Keratinocyte (primary cell): ENCODE results near the gene TRAPPC11. TPM values are rescaled to one million over a fixed set of nuclear protein-coding genes. Genes with fewer than 3 reads are reported as not detected.
"Not testable (repeated sequence)": the region's sequence is repeated elsewhere in the genome, so short reads cannot be mapped to it uniquely, and the experiment has no call there.

Experiments used
- DNase-seq: peaks from one replicate; pipeline ENCODE4 v3.0.0-alpha.2; 2011; ENCODE audit warnings: low read depth, missing footprints, low spot score
- FAIRE-seq: peaks from 2 replicates; lab custom pipeline; 2011; peaks lifted over from hg19 to GRCh38; lab: Jason Lieb, UNC
- H2AFZ ChIP-seq: 2 replicates; pipeline ENCODE4 v1.6.0; 2012; ENCODE audit warnings: low read length, control low read depth, inconsistent platforms; ENCODE audit not compliant: control insufficient read depth
- H3K27ac ChIP-seq: 2 replicates; pipeline ENCODE4 v1.5.1; 2011; ENCODE audit warnings: low read length; ENCODE audit not compliant: control insufficient read depth, insufficient read depth
- H3K27me3 ChIP-seq: 3 replicates; pipeline ENCODE4 v1.6.0; 2011; ENCODE audit warnings: low read length; ENCODE audit not compliant: control insufficient read depth, insufficient read depth; ENCODE audit errors: extremely low read depth
- H3K36me3 ChIP-seq, 2 experiments: 2 replicates in 1 of 2; 3 replicates in 1 of 2; pipeline ENCODE4 v1.5.1; 2011; ENCODE audit warnings: low read length in 2 of 2, mild to moderate bottlenecking in 1 of 2; ENCODE audit not compliant: control insufficient read depth in 2 of 2, insufficient read depth in 2 of 2; ENCODE audit errors: extremely low read depth in 1 of 2
- H3K4me1 ChIP-seq: 3 replicates; pipeline ENCODE4 v1.5.1; 2011; ENCODE audit warnings: low read length; ENCODE audit not compliant: control insufficient read depth, insufficient read depth; ENCODE audit errors: extremely low read depth
- H3K4me2 ChIP-seq: 3 replicates; pipeline ENCODE4 v1.6.0; 2011; ENCODE audit warnings: low read depth, low read length; ENCODE audit not compliant: control insufficient read depth, insufficient read depth; ENCODE audit errors: extremely low read depth
- H3K4me3 ChIP-seq, 3 experiments: fragments of 200-600 bp in 1 of 3; sonication (generic) in 1 of 3; 2 replicates in 2 of 3; 3 replicates in 1 of 3; pipeline ENCODE4 v1.5.1; 2011 to 2016; ENCODE audit warnings: low read length in 3 of 3, mild to moderate bottlenecking in 3 of 3, control low read depth in 2 of 3, inconsistent platforms in 1 of 3, low read depth in 1 of 3, mixed read lengths in 1 of 3, mixed run types in 1 of 3, moderate library complexity in 1 of 3; ENCODE audit not compliant: control insufficient read depth in 2 of 3, insufficient read depth in 2 of 3; ENCODE audit errors: extremely low read depth in 1 of 3
- H3K79me2 ChIP-seq: 2 replicates; pipeline ENCODE4 v1.6.0; 2012; ENCODE audit warnings: low read length; ENCODE audit not compliant: control insufficient read depth, insufficient read depth
- H3K9ac ChIP-seq: 3 replicates; pipeline ENCODE4 v1.6.0; 2011; ENCODE audit warnings: low read length; ENCODE audit not compliant: control insufficient read depth, insufficient read depth; ENCODE audit errors: extremely low read depth
- H3K9me1 ChIP-seq: 3 replicates; pipeline ENCODE4 v1.6.0; 2011; ENCODE audit warnings: low read length; ENCODE audit not compliant: control insufficient read depth, insufficient read depth; ENCODE audit errors: extremely low read depth
- H3K9me3 ChIP-seq: 2 replicates; pipeline ENCODE4 v1.5.1; 2012; ENCODE audit warnings: low read depth, low read length; ENCODE audit not compliant: control insufficient read depth
- H4K20me1 ChIP-seq: 3 replicates; pipeline ENCODE4 v1.6.0; 2011; ENCODE audit warnings: low read length; ENCODE audit not compliant: control insufficient read depth, insufficient read depth; ENCODE audit errors: extremely low read depth
- EZH2 ChIP-seq: IDR thresholded peaks from one replicate; pipeline ENCODE4 v1.6.1; 2012; ENCODE audit warnings: inconsistent platforms, mild to moderate bottlenecking, low read length, moderate library complexity
- dilution Hi-C: fragments of 300-500 bp; cut with MboI; formaldehyde crosslinking; loops from one replicate; pipeline ENCODE4 v1.7.0; 2020; ENCODE audit warnings: low sequenced_read_pairs; ENCODE audit not compliant: extremely low pct_ligation_motif_present
- polyA plus RNA-seq, 5 experiments: library from polyadenylated mRNA; depleted of rRNA in 3 of 5; stranded (reverse) in 3 of 5; stranded (forward) in 1 of 5; unstranded in 1 of 5; fragments of >200 nt; gene quantifications; 1 replicate in 1 of 5; 2 replicates in 3 of 5; 3 replicates in 1 of 5; pipeline versions ENCODE4 v1.2.1 to v1.2.3, GENCODE V29; 2011 to 2012; ENCODE audit warnings: missing spikeins in 2 of 5, low read depth in 1 of 5, low replicate concordance in 1 of 5
- TF ChIP-seq, protein P1 (sequence below), 3 experiments: IDR thresholded peaks in 1 of 3; conservative IDR thresholded peaks in 1 of 3; optimal IDR thresholded peaks in 1 of 3; 2 replicates in 2 of 3; 3 replicates in 1 of 3; pipeline versions ENCODE3 to v1.5.1; 2011; ENCODE audit warnings: low read length in 3 of 3, mild to moderate bottlenecking in 3 of 3, moderate library complexity in 2 of 3, control low read depth in 1 of 3, inconsistent platforms in 1 of 3; ENCODE audit not compliant: insufficient read depth in 2 of 3; ENCODE audit errors: extremely low read depth in 1 of 3

TRAPPC11 gene
- polyA plus RNA-seq, 1 donor (not counting 4 experiments of a cell fraction or from before 2014, with no cell fraction given) = 42.5 TPM

DNA sequence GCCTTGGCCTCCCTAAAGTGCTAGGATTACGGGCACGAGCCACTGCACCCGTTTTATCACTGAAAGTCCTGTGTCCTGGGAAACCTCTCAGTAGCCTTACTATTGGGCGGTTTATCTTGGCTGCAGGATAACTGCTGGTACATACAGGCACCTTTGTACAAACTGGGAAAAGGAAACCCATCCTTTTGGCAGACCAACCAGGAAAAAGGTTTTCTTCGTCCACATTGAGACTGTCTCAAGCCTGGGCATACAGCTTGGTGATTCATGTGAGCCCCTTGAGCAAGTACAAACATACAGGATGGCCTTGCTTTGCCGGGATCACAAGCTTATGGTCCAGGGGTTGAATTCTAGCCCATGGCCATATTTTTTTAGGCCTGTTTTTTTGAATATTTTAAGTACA is 32.9 kb upstream of the TRAPPC11 start:
- Histone ChIP-seq H3K9me3 (no peaks in the 10 kb centered on the region), H3K27ac (no peak overlapping the region), H3K27me3 (no peaks in the 10 kb centered on the region), H4K20me1 (no peaks in the 10 kb centered on the region), H3K9me1 (no peaks in the 10 kb centered on the region), H3K4me2 (no peak overlapping the region), H2AFZ (no peak overlapping the region), H3K4me3 (no peak overlapping the region), H3K36me3 (no peaks in the 10 kb centered on the region), H3K9ac (no peak overlapping the region), H3K4me1 (peaks cover 8% of the 10 kb centered on the region), H3K79me2 (no peaks in the 10 kb centered on the region)
- FAIRE-seq (no peak), DNase-seq (no peak)
- TF ChIP-seq, protein P1, sequence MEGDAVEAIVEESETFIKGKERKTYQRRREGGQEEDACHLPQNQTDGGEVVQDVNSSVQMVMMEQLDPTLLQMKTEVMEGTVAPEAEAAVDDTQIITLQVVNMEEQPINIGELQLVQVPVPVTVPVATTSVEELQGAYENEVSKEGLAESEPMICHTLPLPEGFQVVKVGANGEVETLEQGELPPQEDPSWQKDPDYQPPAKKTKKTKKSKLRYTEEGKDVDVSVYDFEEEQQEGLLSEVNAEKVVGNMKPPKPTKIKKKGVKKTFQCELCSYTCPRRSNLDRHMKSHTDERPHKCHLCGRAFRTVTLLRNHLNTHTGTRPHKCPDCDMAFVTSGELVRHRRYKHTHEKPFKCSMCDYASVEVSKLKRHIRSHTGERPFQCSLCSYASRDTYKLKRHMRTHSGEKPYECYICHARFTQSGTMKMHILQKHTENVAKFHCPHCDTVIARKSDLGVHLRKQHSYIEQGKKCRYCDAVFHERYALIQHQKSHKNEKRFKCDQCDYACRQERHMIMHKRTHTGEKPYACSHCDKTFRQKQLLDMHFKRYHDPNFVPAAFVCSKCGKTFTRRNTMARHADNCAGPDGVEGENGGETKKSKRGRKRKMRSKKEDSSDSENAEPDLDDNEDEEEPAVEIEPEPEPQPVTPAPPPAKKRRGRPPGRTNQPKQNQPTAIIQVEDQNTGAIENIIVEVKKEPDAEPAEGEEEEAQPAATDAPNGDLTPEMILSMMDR (optimal IDR thresholded peaks at IDR 0.05 in 1 of 3, IDR thresholded peaks at IDR 0.05 in 1 of 3, conservative IDR thresholded peaks at IDR 0.05 in 1 of 3; ENCODE audit: extremely low read depth in 1 of 3, insufficient read depth in 2 of 3, low read length in 3 of 3) = no peak
- no peak for TF ChIP-seq EZH2
- dilution Hi-C loops = no loop called here

DNA sequence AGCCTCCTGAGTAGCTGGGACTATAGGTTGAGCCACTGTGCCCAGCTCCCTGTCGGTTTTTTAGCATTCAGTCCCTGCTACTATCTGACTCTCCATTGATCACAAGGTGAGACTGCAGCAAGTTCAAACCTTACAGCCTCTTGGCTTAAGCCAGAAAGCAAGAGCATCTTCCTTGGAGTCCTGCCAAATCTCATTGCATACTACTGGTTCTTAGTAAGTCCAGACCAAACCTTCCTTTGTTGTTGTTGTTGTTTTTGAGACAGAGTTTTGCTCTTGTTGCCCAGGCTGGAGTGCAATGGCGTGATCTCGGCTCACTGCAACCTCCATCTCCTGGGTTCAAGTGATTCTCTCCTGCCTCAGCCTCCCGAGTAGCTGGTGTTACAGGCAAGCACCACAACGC is 31.8 kb upstream of the TRAPPC11 start:
- H3K4me1 ChIP-seq, H3K79me2 ChIP-seq, H3K9ac ChIP-seq, FAIRE-seq, H2AFZ ChIP-seq, DNase-seq, H4K20me1 ChIP-seq, H3K27me3 ChIP-seq, H3K4me2 ChIP-seq, H3K36me3 ChIP-seq, dilution Hi-C loops, H3K9me1 ChIP-seq, H3K27ac ChIP-seq, H3K9me3 ChIP-seq, H3K4me3 ChIP-seq: not testable (repeated sequence)

DNA sequence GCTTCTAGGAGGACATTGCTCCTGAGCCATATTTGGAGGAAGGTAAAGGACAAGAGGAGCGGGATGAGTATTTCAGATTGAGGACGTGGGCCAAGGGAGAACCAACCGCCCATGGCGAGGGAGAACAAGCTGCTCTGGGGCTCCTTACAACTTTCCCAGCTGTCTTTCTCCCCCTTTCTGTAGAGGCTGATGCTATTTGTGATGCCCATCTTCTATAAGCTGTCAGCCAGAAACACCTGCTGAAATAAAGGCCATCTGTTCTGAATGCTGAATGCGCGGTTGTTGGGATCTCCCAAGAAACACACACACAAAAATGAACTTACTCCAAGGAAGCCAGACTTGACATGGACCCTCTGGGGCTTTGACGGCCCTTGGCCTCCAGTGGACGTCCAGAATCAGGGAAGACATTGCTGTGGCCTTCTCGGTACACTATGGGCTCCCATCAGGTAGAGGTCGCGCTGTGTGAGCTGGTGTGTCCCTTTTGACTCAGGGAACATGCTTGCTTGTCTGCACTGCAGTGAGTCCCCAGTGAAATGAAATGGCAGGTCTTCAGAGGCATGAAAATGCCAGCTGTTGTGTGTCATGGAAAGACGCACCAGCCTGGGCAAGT is 31.0 kb upstream of the TRAPPC11 start:
- H3K27ac ChIP-seq = no peak overlapping the region
- no peaks in the 10 kb centered on the region for H3K9me3 ChIP-seq
- TF ChIP-seq EZH2 = no peak
- TF ChIP-seq, protein P1 (optimal IDR thresholded peaks at IDR 0.05 in 1 of 3, IDR thresholded peaks at IDR 0.05 in 1 of 3, conservative IDR thresholded peaks at IDR 0.05 in 1 of 3; ENCODE audit: extremely low read depth in 1 of 3, insufficient read depth in 2 of 3, low read length in 3 of 3) = no peak
- no peaks in the 10 kb centered on the region for H3K27me3 ChIP-seq
- DNase-seq (no peak), FAIRE-seq (no peak)
- peaks cover 8% of the 10 kb centered on the region for H3K4me1 ChIP-seq
- H3K9me1 ChIP-seq = no peaks in the 10 kb centered on the region
- H4K20me1 ChIP-seq = no peaks in the 10 kb centered on the region
- dilution Hi-C loops = no loop called here
- no peak overlapping the region for H2AFZ ChIP-seq
- no peak overlapping the region for H3K9ac ChIP-seq
- no peak overlapping the region for H3K4me2 ChIP-seq
- no peaks in the 10 kb centered on the region for H3K79me2 ChIP-seq
- no peaks in the 10 kb centered on the region for H3K36me3 ChIP-seq
- no peak overlapping the region for H3K4me3 ChIP-seq
